ENCODE data around the gene ATP9B. TPM values are rescaled to one million over a fixed set of nuclear protein-coding genes. Genes with fewer than 3 reads are reported as not detected.

Gene ATP9B
- total RNA-seq, 1 donor from 2014 or later, result 12.6 TPM

GRCh38 chr18:79418642-79419041 lies 349.4 kb downstream of the ATP9B start:
- intact Hi-C loops (cut with micrococcal nuclease), result no loop called here
- Histone ChIP-seq H3K9me3 (replicated peaks) (no peaks in the 10 kb centered on the region), H3K27ac (replicated peaks) (no peak overlapping the region), H3K27me3 (ENCODE audit: low read depth) (no peaks in the 10 kb centered on the region), H3K4me1 (peaks cover 19% of the 10 kb centered on the region), H3K36me3 (peaks cover 21% of the 10 kb centered on the region), H3K4me3 (no peak overlapping the region)
- DNase-seq, result no peak
- TF ChIP-seq, protein P1, sequence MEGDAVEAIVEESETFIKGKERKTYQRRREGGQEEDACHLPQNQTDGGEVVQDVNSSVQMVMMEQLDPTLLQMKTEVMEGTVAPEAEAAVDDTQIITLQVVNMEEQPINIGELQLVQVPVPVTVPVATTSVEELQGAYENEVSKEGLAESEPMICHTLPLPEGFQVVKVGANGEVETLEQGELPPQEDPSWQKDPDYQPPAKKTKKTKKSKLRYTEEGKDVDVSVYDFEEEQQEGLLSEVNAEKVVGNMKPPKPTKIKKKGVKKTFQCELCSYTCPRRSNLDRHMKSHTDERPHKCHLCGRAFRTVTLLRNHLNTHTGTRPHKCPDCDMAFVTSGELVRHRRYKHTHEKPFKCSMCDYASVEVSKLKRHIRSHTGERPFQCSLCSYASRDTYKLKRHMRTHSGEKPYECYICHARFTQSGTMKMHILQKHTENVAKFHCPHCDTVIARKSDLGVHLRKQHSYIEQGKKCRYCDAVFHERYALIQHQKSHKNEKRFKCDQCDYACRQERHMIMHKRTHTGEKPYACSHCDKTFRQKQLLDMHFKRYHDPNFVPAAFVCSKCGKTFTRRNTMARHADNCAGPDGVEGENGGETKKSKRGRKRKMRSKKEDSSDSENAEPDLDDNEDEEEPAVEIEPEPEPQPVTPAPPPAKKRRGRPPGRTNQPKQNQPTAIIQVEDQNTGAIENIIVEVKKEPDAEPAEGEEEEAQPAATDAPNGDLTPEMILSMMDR (IDR thresholded peaks at IDR 0.05; ENCODE audit: borderline replicate concordance), result no peak

DNA sequence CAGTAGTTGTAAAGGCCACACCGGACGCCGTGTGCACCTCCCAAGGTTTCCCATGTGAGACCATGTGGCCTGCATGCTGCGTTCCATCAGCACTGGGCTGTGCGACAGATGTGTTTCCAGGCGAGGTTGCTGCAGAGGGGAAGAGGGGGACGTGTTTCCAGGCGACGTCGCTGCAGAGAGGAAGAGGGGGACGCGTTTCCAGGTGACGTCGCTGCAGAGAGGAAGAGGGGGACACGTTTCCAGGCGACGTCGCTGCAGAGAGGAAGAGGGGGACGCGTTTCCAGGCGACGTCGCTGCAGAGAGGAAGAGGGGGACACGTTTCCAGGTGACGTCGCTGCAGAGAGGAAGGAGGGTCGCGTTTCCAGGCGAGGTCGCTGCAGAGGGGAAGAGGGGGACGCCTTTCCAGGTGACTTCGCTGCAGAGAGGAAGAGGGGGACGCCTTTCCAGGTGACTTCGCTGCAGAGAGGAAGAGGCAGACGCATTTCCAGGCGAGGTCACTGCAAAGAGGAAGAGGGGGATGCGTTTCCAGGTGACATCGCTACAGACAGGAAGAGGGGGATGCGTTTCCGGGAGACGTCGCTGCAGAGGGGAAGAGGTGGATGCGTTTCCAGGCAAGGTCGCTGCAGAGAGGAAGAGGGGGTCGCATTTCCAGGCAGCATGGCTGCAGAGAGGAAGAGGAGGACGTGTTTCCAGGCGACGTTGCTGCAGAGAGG lies 351.0 kb downstream of the ATP9B start:
- H3K4me3 ChIP-seq, result peak overlapping the region; percentile 21
- H3K9me3 ChIP-seq (replicated peaks), result no peaks in the 10 kb centered on the region
- no peak overlapping the region for H3K27ac ChIP-seq (replicated peaks)
- no peaks in the 10 kb centered on the region for H3K27me3 ChIP-seq (ENCODE audit: low read depth)
- peaks cover 16% of the 10 kb centered on the region for H3K4me1 ChIP-seq
- intact Hi-C loops (cut with micrococcal nuclease), result no loop called here
- no peak for DNase-seq
- H3K36me3 ChIP-seq, result peaks cover 15% of the 10 kb centered on the region
- TF ChIP-seq, protein P1 (IDR thresholded peaks at IDR 0.05; ENCODE audit: borderline replicate concordance), result no peak

GRCh38 chr18:79421275-79421857 lies 352.2 kb downstream of the ATP9B start:
- peaks cover 16% of the 10 kb centered on the region for H3K4me1 ChIP-seq
- H3K27me3 ChIP-seq (ENCODE audit: low read depth), result no peaks in the 10 kb centered on the region
- TF ChIP-seq, protein P1 (IDR thresholded peaks at IDR 0.05; ENCODE audit: borderline replicate concordance), result no peak
- H3K4me3 ChIP-seq, result no peak overlapping the region
- H3K9me3 ChIP-seq (replicated peaks), result no peaks in the 10 kb centered on the region
- H3K27ac ChIP-seq (replicated peaks), result no peak overlapping the region
- no peak for DNase-seq
- H3K36me3 ChIP-seq, result peaks cover 20% of the 10 kb centered on the region
- intact Hi-C loops (cut with micrococcal nuclease), result no loop called here

GRCh38 chr18:79422022-79422782 lies 353.0 kb downstream of the ATP9B start:
- no peak for DNase-seq
- intact Hi-C loops (cut with micrococcal nuclease), result no loop called here
- H3K9me3 ChIP-seq (replicated peaks), result no peaks in the 10 kb centered on the region
- H3K27me3 ChIP-seq (ENCODE audit: low read depth), result no peaks in the 10 kb centered on the region
- H3K4me1 ChIP-seq, result peaks cover 16% of the 10 kb centered on the region
- H3K4me3 ChIP-seq, result no peak overlapping the region
- no peak overlapping the region for H3K27ac ChIP-seq (replicated peaks)
- TF ChIP-seq, protein P1 (IDR thresholded peaks at IDR 0.05; ENCODE audit: borderline replicate concordance), result no peak
- peaks cover 20% of the 10 kb centered on the region for H3K36me3 ChIP-seq

- peaks cover 20% of the 10 kb centered on the region for H3K36me3 ChIP-seq
- peaks cover 16% of the 10 kb centered on the region for H3K4me1 ChIP-seq
- TF ChIP-seq, protein P1 (IDR thresholded peaks at IDR 0.05; ENCODE audit: borderline replicate concordance), result no peak
- no peak overlapping the region for H3K4me3 ChIP-seq
- no peak overlapping the region for H3K27ac ChIP-seq (replicated peaks)
- intact Hi-C loops (cut with micrococcal nuclease), result no loop called here
- DNase-seq, result no peak
- H3K9me3 ChIP-seq (replicated peaks), result no peaks in the 10 kb centered on the region
- no peaks in the 10 kb centered on the region for H3K27me3 ChIP-seq (ENCODE audit: low read depth)
These were observed 353.6 kb downstream of the ATP9B start for GRCh38 chr18:79422783-79423165.

All from left ventricle myocardium inferior (tissue), 1 donor.